ENCODE measurements around the gene RIC1. TPM values are rescaled to one million over a fixed set of nuclear protein-coding genes. Genes with fewer than 3 reads are reported as not detected.

The RIC1 gene
- total and polyA plus RNA-seq, 12 donors = 3.6 to 33.1 (median 17.9) TPM

DNA sequence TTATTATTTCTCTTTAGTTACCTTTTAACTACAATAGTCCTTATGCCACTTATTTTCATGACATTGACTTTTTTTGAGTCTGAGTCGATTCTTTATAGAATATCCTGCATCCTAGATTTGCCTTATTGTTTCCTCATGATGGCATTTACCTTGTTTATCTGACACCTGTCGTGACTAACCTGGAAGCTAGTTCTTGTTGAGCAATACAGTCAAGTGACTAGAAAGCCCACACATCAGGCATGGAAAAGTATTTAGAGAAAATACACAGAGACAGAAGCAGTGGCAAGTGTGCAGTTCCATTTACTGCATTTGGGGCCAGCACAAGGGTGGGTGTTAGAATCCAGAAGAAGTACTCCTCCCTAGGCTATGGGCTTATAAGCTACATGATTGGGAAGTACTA lies 106.2 kb downstream of the RIC1 start:
- H3K4me1 ChIP-seq (replicated peaks in 1 of 2) = no peaks in the 10 kb centered on the region
- H3K4me3 ChIP-seq = no peak overlapping the region
- no peak overlapping the region for H3K27ac ChIP-seq
- TF ChIP-seq POLR2A (IDR thresholded peaks at IDR 0.05) = no peak
- TF ChIP-seq, protein P1, sequence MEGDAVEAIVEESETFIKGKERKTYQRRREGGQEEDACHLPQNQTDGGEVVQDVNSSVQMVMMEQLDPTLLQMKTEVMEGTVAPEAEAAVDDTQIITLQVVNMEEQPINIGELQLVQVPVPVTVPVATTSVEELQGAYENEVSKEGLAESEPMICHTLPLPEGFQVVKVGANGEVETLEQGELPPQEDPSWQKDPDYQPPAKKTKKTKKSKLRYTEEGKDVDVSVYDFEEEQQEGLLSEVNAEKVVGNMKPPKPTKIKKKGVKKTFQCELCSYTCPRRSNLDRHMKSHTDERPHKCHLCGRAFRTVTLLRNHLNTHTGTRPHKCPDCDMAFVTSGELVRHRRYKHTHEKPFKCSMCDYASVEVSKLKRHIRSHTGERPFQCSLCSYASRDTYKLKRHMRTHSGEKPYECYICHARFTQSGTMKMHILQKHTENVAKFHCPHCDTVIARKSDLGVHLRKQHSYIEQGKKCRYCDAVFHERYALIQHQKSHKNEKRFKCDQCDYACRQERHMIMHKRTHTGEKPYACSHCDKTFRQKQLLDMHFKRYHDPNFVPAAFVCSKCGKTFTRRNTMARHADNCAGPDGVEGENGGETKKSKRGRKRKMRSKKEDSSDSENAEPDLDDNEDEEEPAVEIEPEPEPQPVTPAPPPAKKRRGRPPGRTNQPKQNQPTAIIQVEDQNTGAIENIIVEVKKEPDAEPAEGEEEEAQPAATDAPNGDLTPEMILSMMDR (IDR thresholded peaks at IDR 0.05) = no peak
- no peaks in the 10 kb centered on the region for H3K36me3 ChIP-seq (replicated peaks in 1 of 2)
- no peak for DNase-seq
- H3K9me3 ChIP-seq (replicated peaks in 1 of 3) = no peaks in the 10 kb centered on the region
- 96 to 98% (median 97%) methylated on average over 2 of the region's 2 CpGs for WGBS, 4 donors
- intact Hi-C loops (cut with DNase I) = no loop called here
- H3K27me3 ChIP-seq = no peaks in the 10 kb centered on the region

DNA sequence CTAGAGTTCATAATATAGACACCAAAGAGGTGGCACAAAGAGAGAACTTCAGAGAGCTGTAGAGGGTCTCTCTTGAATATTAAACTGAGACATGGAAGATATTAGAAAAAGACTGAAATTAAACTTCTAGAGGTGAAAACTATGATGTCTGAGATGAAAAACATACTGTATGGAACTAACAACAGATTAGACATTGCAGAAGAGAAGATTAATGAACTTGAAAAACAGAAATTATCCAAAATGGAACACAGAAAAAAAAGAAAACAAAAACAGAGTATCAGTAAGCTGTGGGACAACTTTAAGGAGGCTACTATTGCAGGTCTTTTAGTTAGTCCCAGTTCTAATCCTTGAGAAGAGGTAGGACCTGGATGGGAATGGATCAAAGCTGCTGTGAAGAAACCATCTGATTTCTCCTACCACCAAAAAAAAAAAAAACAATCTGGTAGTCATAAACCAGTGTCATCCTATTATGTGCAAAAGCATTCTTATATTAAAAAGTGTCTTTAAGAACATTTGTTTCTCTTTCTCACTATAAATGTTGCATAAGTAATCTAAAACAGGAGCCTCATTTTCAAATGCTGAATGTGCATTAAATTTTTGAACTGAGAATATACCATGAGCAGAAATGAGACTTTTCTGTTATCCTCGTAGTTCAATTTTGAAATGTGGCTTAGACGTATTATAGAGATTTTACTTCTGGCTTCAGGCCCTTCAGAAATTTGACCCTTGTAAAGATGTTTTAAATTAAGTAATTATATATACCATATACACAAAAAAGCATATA lies 107.8 kb downstream of the RIC1 start:
- 48 to 96% (median 59%) methylated on average over 2 of the region's 2 CpGs for WGBS, 4 donors
- intact Hi-C loops (cut with DNase I) = no loop called here
- Histone ChIP-seq H3K27ac (no peak overlapping the region), H3K9me3 (replicated peaks in 1 of 3) (no peaks in the 10 kb centered on the region), H3K4me3 (no peak overlapping the region), H3K4me1 (replicated peaks in 1 of 2) (peaks cover 0 to 4% of the 10 kb centered on the region in 2 donors), H3K36me3 (replicated peaks in 1 of 2) (no peaks in the 10 kb centered on the region), H3K27me3 (no peaks in the 10 kb centered on the region)
- DNase-seq = no peak
- TF ChIP-seq POLR2A (IDR thresholded peaks at IDR 0.05) = no peak
- TF ChIP-seq, protein P1 (IDR thresholded peaks at IDR 0.05) = no peak

DNA sequence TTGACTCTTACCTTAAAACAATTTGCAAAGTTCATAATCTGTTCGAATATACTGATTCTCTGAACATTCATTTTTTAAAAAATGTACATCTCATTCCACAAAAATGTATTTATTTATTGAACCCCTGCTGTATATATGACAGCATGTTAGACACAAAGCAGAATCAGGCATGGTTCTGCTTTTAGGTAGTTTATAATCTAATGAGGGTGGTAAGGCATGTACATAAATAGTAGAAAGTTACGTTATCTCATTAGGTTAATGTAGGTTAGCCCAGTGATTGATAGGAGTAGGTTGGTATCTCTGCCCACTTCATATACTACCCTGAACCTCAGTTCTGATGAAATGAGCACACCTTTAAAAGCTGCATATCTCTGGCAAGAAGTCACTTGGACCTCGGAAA lies 114.2 kb downstream of the RIC1 start:
- Histone ChIP-seq H3K4me1 (replicated peaks in 1 of 2) (peaks cover 0 to 10% of the 10 kb centered on the region in 2 donors), H3K27me3 (no peaks in the 10 kb centered on the region), H3K4me3 (no peak overlapping the region), H3K36me3 (replicated peaks in 1 of 2) (peaks cover 0 to 12% of the 10 kb centered on the region in 2 donors), H3K9me3 (replicated peaks in 1 of 3) (no peaks in the 10 kb centered on the region), H3K27ac (no peak overlapping the region)
- no peak for TF ChIP-seq POLR2A (IDR thresholded peaks at IDR 0.05)
- TF ChIP-seq, protein P1 (IDR thresholded peaks at IDR 0.05) = no peak
- intact Hi-C loops (cut with DNase I) = no loop called here
- DNase-seq = no peak
- WGBS, 4 donors = 92 to 95% (median 95%) methylated on average over 3 of the region's 3 CpGs

DNA sequence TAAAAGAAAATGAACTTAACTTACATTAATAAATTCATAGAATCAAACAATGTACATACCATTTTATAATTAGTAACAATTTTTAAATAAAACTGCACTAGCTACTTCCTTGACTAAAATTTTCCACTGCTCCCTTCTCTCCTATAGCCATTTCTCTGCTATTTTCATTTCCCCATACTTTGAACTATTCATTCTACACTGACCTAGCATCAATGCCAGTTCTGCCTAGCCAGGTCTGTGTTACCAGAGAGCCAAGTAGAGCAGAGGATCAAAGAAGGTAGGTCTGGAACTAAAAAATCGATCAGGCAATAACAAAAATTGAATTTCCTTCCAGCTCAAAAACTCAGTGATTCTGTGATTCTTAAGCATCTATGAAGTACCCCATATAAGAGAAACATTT lies 119.5 kb downstream of the RIC1 start:
- intact Hi-C loops (cut with DNase I) = no loop called here
- no peaks in the 10 kb centered on the region for H3K9me3 ChIP-seq (replicated peaks in 1 of 3)
- no peak overlapping the region for H3K27ac ChIP-seq
- 97 to 100% (median 99%) methylated on average over 1 of the region's 1 CpG for WGBS, 4 donors
- no peaks in the 10 kb centered on the region for H3K27me3 ChIP-seq
- DNase-seq = no peak
- H3K4me3 ChIP-seq = no peak overlapping the region
- H3K36me3 ChIP-seq (replicated peaks in 1 of 2) = peaks cover 0 to 24% of the 10 kb centered on the region in 2 donors
- no peaks in the 10 kb centered on the region for H3K4me1 ChIP-seq (replicated peaks in 1 of 2)
- TF ChIP-seq, protein P1 (IDR thresholded peaks at IDR 0.05) = no peak
- TF ChIP-seq POLR2A (IDR thresholded peaks at IDR 0.05) = no peak

All from adrenal gland (tissue), 12 donors.